GM19035 (cell line): ENCODE data around the gene TMPRSS11A.

ENCODE experiments used
- ATAC-seq: cut with Tn5 transposase; IDR thresholded peaks from one replicate; pipeline ENCODE4 v1.9.1; 2021; ENCODE audit not compliant: unreplicated experiment

TMPRSS11A gene

DNA sequence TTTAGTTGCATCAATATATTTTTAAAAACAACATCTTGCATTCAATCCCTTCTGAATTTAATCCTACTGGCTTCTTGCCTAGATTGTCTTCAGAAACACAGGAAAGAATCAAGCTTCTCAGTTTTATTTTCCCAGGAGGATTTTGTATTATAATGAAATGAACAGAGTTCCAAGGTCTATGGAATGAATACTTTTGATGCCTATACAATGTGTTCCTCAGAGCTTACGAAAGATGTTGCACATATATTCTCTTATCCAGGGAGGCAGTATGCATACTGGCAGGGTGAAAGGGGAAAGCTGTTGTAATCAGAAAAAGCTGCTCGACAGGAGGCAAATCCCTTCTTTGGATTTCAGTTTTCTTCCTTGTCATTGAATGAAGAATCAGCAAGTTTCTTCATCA is 88.3 kb downstream of the TMPRSS11A start:
- ATAC-seq, result no peak

DNA sequence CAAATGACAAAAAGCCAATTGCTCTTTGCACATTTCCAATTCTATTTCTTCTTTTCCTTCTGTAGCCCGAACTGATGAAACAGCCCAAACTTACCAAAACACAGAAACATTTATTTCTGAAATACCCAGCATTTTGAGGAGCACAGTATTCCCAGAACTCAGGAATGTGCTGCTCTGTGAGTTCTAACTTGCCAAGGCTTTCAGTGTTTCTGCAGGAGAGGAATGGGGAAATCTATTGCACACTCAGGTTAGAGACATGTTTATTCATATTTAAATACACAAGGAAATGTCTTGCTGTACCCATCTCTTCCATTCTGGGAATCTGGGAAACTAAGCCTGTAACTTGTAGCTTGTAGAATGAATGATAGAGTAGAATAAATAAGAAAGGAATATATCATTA is 90.2 kb downstream of the TMPRSS11A start:
- ATAC-seq, result no peak

DNA sequence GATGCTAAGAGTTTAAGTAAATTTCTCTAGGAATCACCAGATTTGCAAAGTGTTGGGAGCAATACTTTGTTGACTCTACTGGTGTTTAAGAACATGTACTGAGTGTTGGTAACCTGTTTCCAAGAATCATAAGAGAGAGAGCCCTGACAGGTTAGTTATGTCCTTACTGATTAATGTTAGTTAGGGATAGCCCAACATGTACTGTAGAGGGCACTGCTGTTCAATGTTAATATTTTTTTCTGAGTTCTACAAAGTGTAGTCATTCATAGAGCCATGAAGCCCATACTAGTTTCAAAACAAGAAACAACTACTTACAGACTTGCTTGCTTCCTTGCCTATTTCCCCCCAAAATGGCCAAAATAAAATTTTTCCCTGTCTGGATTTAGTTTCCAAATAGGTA is 91.4 kb downstream of the TMPRSS11A start:
- peak; percentile 89 for ATAC-seq

DNA sequence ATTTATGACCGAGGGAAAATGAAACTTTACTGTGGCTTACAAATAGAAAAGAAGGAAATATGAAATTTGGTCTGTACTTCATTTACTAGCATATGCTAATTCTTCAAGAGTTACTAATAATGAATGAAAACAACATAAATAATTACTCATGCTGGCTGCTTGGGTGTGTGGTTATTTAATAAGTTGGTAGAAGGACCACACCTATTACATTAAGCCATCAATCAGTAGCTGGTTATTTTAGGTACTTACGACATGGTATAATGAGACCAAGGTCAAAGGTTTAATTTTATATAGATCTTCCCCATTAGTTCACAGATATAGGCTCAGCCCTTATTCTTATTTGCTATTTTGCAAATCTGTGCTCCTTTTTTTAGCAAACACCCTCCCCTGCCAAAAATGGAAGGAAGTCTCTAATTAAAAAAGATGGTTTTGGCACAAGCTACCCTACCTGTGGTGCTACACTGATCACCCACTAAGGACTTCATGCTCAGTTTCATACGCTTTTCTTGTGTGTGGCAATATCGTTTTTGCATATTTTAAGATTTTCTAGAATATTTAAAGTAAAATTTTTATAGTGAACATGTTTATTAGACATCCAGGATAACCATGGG is 93.6 kb downstream of the TMPRSS11A start:
- no peak for ATAC-seq

DNA sequence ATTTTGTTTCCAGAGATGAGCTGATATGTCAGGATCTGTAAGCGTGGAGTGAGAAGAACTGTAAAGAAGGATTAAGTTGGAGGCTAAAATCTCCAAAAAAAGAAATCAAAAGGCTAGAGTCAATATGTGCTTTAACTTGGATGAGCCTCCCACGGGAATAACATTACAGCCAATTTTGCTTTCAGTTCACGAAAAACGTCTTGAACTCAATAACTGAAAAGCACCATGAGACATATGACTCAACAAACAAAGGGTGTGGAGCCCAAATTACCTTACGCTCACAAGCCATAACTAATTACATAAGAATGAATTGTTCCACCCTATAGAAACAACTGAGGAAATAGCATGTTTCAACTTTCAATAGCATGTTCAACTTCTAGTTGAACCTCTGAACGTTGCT is 101.8 kb downstream of the TMPRSS11A start:
- no peak for ATAC-seq
